Measurements from ENCODE around the gene NTSR2.

GRCh38 chr2:11674983-11675382 is 5.0 kb upstream of the NTSR2 start:
- TF ChIP-seq CTCF (IDR thresholded peaks at IDR 0.05) = no peak
- TF ChIP-seq MAZ (IDR thresholded peaks at IDR 0.05; ENCODE audit: borderline replicate concordance, low read depth, low read length) = no peak
- no peak for TF ChIP-seq BHLHE40 (IDR thresholded peaks at IDR 0.05; ENCODE audit: low read depth, low read length)
- TF ChIP-seq POLR2A (IDR thresholded peaks at IDR 0.05; ENCODE audit: low read length) = no peak

Measured in A549 (cell line).